Cardiac fibroblast (primary cell): ENCODE data around the gene SIN3B.

Source experiments
- DNase-seq, 2 donors: peaks; one replicate each; pipeline versions ENCODE4 v3.0.0 to v3.0.0-alpha.2; 2010; ENCODE audit warnings: low read depth in 2 of 2
- H3K4me3 ChIP-seq, 2 donors: replicated peaks in 1 of 2; 1 replicate in 1 of 2; 2 replicates in 1 of 2; pipeline ENCODE4 v1.5.1; 2011; ENCODE audit warnings: low read depth in 2 of 2, low read length in 2 of 2, mild to moderate bottlenecking in 2 of 2, moderate library complexity in 1 of 2
- TF ChIP-seq, protein P1 (sequence below): IDR thresholded peaks from one replicate; pipeline ENCODE4 v1.5.1; 2011; ENCODE audit warnings: low read depth, mild to moderate bottlenecking, low read length, inconsistent platforms

Gene SIN3B

DNA sequence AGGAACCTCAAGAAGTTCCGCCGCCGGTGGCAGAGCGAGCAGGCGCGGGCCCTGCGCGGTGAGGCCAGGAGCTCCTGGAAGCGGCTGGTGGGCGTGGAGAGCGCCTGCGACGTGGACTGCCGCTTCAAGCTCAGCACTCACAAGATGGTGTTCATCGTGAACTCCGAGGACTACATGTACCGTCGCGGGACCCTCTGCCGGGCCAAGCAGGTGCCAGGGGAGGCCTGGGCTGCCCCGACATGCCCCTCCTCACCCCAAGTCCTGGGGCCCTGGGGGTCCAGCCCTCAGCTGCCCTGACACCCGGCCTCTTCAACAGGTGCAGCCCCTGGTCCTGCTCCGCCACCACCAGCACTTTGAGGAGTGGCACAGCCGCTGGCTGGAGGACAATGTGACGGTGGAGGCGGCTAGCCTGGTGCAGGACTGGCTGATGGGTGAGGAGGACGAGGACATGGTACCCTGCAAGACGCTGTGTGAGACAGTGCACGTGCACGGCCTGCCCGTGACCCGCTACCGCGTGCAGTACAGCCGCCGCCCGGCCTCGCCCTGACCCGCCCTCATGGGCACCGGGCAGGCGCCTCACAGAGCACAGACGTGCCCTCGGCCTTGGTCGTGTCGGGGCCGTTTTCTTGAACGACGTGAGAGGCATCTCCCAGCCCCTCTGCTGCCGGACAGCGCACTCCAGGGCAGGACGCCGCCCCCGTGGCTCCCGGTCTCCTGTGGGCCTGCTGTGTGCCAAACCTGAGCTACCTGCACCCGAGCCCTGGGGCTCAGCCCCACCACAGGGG lies 49.2 kb downstream of the SIN3B start:
- DNase-seq: no peak
- TF ChIP-seq, protein P1, sequence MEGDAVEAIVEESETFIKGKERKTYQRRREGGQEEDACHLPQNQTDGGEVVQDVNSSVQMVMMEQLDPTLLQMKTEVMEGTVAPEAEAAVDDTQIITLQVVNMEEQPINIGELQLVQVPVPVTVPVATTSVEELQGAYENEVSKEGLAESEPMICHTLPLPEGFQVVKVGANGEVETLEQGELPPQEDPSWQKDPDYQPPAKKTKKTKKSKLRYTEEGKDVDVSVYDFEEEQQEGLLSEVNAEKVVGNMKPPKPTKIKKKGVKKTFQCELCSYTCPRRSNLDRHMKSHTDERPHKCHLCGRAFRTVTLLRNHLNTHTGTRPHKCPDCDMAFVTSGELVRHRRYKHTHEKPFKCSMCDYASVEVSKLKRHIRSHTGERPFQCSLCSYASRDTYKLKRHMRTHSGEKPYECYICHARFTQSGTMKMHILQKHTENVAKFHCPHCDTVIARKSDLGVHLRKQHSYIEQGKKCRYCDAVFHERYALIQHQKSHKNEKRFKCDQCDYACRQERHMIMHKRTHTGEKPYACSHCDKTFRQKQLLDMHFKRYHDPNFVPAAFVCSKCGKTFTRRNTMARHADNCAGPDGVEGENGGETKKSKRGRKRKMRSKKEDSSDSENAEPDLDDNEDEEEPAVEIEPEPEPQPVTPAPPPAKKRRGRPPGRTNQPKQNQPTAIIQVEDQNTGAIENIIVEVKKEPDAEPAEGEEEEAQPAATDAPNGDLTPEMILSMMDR: no peak
- no peak overlapping the region for H3K4me3 ChIP-seq

DNA sequence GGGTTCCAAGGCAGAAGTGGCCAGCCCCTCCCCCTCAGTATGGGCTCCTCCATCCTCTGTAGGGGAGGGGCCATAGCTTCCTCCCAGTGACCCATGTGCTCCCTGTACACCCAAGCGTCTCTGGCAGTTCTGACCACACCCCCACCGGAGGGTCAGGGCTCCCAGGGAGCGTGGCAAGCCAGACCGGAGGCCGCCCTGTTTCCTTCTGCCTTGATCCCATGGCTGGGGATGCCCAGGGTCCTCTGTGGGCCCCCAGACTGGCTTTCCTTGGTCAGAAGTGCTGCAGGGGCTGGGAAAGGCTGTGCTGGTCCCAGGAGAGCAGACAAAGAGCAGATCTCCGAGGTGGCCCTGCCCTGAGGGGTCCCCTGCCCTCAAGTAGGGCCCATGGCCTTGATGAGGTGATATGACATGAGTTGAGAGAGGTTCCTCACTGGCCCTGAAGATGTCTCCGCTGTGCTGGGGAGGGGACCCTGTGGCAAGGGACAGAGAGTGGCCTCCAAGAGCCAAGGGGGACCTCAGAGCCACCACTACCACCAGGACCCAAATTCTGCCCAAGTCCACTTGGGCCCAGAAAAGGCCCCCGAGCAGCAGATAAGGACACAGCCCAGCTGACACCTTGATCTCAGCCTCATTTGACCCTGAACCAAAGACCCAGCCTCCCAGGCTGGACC lies 51.8 kb downstream of the SIN3B start:
- TF ChIP-seq, protein P1: no peak
- DNase-seq: no peak

DNA sequence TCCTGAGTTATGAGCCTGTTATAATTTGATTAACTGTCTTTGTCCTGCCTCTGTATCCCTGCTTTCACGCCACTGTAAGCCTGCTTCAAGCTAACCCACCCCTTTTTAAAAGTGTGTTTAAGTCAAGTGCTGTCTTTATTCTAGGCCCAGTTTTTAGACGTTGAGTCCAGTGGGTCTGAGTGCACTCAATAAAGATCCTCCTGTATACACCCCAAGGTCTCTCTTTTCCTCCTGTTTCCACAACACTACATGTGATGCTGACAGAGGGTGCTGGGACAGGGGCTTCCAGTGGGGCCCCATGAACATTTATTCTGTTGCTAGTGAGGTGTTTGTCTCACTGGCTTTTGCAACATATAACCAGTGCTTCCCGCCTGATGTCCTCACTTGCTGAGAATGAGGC lies 52.9 kb downstream of the SIN3B start:
- DNase-seq: no peak
- TF ChIP-seq, protein P1: no peak
- no peak overlapping the region for H3K4me3 ChIP-seq

More for the DNA sequence above, 51.8 kb downstream of the SIN3B start:
- H3K4me3 ChIP-seq: no peak overlapping the region

DNA sequence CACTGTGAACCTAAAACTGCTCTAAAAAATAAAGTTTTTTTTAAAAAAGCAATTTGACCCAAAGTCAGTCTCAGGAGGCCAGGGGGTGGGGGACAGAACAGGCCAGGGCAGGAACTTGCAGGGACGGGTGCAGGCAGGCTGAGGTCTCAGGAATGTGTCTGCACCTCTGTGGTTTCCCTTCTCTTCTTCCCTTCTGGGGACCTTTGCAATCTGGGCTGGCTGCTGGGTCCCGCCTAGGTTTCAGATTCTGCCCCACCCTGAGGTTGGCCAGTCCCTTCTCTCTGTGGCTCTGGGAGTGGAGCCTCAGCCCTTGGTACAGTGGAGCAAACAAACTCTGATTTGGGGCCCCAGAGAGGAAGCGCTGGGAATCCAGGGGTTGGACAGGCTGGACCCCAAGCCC lies 54.3 kb downstream of the SIN3B start:
- DNase-seq: no peak
- TF ChIP-seq, protein P1: no peak
- no peak overlapping the region for H3K4me3 ChIP-seq

DNA sequence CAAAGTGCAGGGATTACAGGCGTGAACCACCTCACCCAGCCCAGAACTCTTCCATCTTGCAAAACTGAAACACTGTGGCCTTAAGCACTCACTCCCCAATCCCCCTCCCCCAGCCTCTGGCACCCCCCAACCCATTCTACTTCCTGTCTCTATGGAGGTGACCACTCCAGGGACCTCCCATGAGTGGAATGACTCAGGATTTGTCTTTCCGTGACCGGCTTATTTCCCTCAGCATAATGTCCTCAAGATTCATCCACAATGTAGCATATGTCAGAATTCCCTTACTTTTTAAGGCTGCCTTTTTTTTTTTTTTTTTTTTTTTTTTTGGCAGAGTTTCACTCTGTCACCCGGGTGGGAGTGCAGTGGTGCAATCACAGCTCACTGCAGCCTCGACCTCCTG lies 56.0 kb downstream of the SIN3B start:
- TF ChIP-seq, protein P1: no peak
- peak; percentile 6 to 13 for DNase-seq
- H3K4me3 ChIP-seq: no peak overlapping the region

DNA sequence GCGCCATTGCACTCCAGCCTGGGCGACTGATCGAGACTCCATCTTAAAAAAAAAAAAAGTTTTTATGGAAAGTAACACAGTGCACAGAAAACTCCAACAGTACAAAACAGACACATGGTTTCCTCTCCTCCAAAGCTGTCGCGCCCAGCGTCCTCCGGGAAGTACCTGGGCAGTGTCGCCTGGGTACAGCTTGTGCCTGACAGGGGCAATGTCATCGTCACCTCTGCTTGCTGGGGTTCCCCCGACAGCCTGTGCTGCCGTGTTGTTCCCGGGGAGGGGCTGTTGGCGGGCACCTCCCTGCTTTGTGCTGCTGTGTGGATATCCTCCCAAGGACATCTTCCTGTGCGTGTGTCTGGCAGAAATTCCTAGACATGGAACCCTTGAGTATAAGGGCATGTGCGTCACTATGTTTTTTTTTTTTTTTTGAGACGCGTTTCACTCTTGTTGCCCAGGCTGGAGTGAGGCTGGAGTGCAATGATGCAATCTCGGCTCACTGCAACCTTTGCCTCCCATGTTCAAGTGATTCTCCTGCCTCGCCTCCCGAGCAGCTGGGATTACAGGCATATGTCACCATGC lies 57.2 kb downstream of the SIN3B start:
- TF ChIP-seq, protein P1: no peak
- no peak overlapping the region for H3K4me3 ChIP-seq
- peak; percentile 81 to 89 for DNase-seq
